Kidney (tissue), 22 donors: ENCODE data around the gene MS4A14. TPM values are rescaled to one million over a fixed set of nuclear protein-coding genes. Genes with fewer than 3 reads are reported as not detected.

Experiments
- DNase-seq, 5 donors: peaks; one replicate each; pipeline ENCODE4 v3.0.0-alpha.2; 2013 to 2020
- FAIRE-seq: peaks from 2 replicates; lab custom pipeline; 2012; peaks lifted over from hg19 to GRCh38; lab: Jason Lieb, UNC
- H3K27ac ChIP-seq, 2 donors: one replicate each; pipeline ENCODE4 v1.7.0; 2013; ENCODE audit warnings: low read depth in 2 of 2, low read length in 2 of 2, inconsistent platforms in 1 of 2
- H3K27me3 ChIP-seq: one replicate; pipeline ENCODE4 v1.7.1; 2013; ENCODE audit warnings: low read length, inconsistent platforms; ENCODE audit not compliant: control insufficient read depth, insufficient read depth
- H3K36me3 ChIP-seq, 3 donors: one replicate each; pipeline versions ENCODE4 v1.7.0 to v1.7.1; 2013; ENCODE audit warnings: low read length in 3 of 3, control low read depth in 1 of 3, inconsistent platforms in 1 of 3; ENCODE audit not compliant: insufficient read depth in 3 of 3, control insufficient read depth in 2 of 3
- H3K4me1 ChIP-seq, 3 donors: one replicate each; pipeline versions ENCODE4 v1.7.0 to v1.7.1; 2013; ENCODE audit warnings: low read length in 3 of 3, inconsistent platforms in 1 of 3, low read depth in 1 of 3; ENCODE audit not compliant: control insufficient read depth in 2 of 3, insufficient read depth in 2 of 3
- H3K4me3 ChIP-seq, 3 donors: one replicate each; pipeline versions ENCODE4 v1.7.0 to v1.8.1; 2013; ENCODE audit warnings: low read length in 3 of 3, control low read depth in 1 of 3, inconsistent platforms in 1 of 3
- H3K9ac ChIP-seq, 3 donors: one replicate each; pipeline versions ENCODE4 v1.7.0 to v1.7.1; 2013; ENCODE audit warnings: low read length in 3 of 3, control low read depth in 1 of 3, inconsistent platforms in 1 of 3
- H3K9me3 ChIP-seq, 3 donors: one replicate each; pipeline versions ENCODE4 v1.7.0 to v1.7.1; 2013; ENCODE audit warnings: low read length in 3 of 3, control low read depth in 1 of 3, inconsistent platforms in 1 of 3; ENCODE audit not compliant: control insufficient read depth in 2 of 3, insufficient read depth in 1 of 3
- CTCF ChIP-seq: IDR thresholded peaks from 3 replicates; pipeline ENCODE4 v1.5.1; 2012; ENCODE audit warnings: mild to moderate bottlenecking, moderate library complexity, borderline replicate concordance; ENCODE audit not compliant: insufficient read depth; ENCODE audit errors: extremely low read depth
- intact Hi-C: fragments of 100-400 bp; cut with DNase I; formaldehyde crosslinking; loops from one replicate; pipeline ENCODE4 v1.11.1; 2022
- long read RNA-seq, 10 donors: library from polyadenylated mRNA in 1 of 10; unstranded in 1 of 10; transcript quantifications; one replicate each; pipeline ENCODE4 v2.0.0 and lab custom pipeline, GENCODE V29; 2021 to 2026
- polyA plus RNA-seq: library from polyadenylated mRNA; stranded (reverse); fragments of 350-450 nt; fragmentation: Illumina TruSeq; extraction: RNeasy Lipid Tissue Mini Kit (QIAGEN cat#74804); gene quantifications from one replicate; pipeline ENCODE4 v1.2.3, GENCODE V29; 2014; ENCODE audit warnings: low read depth, low replicate concordance; ENCODE audit not compliant: insufficient read depth
- total RNA-seq: library from RNA; stranded (reverse); fragmentation: NEBNext Ultra II Directional; extraction: Animal tissue kit (Norgen Biotek cat#: 25700); gene quantifications from one replicate; pipeline ENCODE4 v1.2.1, GENCODE V29; 2021
- donor health status: control.
- donor health status: control.
- donor health status: control.
- donor health status: control.
- donor health status: control.
- donor health status: DM: yes; HTN: yes; CAD: no.
- donor health status: Normal renal cell carcinoma (clear cell type).

The MS4A14 gene
- 2.1 TPM for total RNA-seq
- polyA plus RNA-seq = 0.34 TPM
- long read RNA-seq, donor 1 = 0 reads
- long read RNA-seq, donor 2 = 0 reads
- long read RNA-seq, donor 3 = 0 reads
- long read RNA-seq, donor 4 = 0 reads
- long read RNA-seq, donor 5 = 0 reads
- long read RNA-seq, donor 6 = 0 reads
- long read RNA-seq, donor 7, partial matches to known transcripts = 0 of 2 reads
- long read RNA-seq, donor 7, other reads (novel, unspliced or antisense) = 2 of 2 reads
- long read RNA-seq, donor 8 = 0 reads
- long read RNA-seq, donor 9 = 0 reads
- long read RNA-seq, donor 10 = 0 reads

- Histone ChIP-seq H3K9ac (no peak within 1 kb of the TSS), H3K9me3 (no peaks in the 10 kb centered on the region), H3K4me1 (no peaks in the 10 kb centered on the region), H3K27ac (no peak within 1 kb of the TSS), H3K27me3 (no peaks in the 10 kb centered on the region), H3K4me3 (no peak within 1 kb of the TSS), H3K36me3 (no peaks in the 10 kb centered on the region)
- no peak for TF ChIP-seq CTCF
- intact Hi-C loops = no loop called here
- FAIRE-seq (no peak), DNase-seq (no peak)
Measured at GRCh38 chr11:60396382-60396781, at the start of gene MS4A14. MS4A14 (plus strand) TSS chr11:60396459; CDS start chr11:60396579, 120 bp downstream.

GRCh38 chr11:60347084-60347797 is 49.0 kb upstream of the MS4A14 start:
- Histone ChIP-seq H3K36me3 (no peaks in the 10 kb centered on the region), H3K9me3 (no peaks in the 10 kb centered on the region), H3K4me1 (no peaks in the 10 kb centered on the region), H3K27me3 (no peaks in the 10 kb centered on the region), H3K9ac (no peak overlapping the region), H3K4me3 (no peak overlapping the region), H3K27ac (no peak overlapping the region)
- intact Hi-C loops = no loop called here
- DNase-seq (no peak), FAIRE-seq (no peak)
- TF ChIP-seq CTCF = no peak

GRCh38 chr11:60348116-60348515 is 48.1 kb upstream of the MS4A14 start:
- no peak for TF ChIP-seq CTCF
- intact Hi-C loops = no loop called here
- H3K36me3 ChIP-seq = no peaks in the 10 kb centered on the region
- no peaks in the 10 kb centered on the region for H3K27me3 ChIP-seq
- H3K4me1 ChIP-seq = no peaks in the 10 kb centered on the region
- H3K27ac ChIP-seq = no peak overlapping the region
- DNase-seq (no peak), FAIRE-seq (no peak)
- no peak overlapping the region for H3K4me3 ChIP-seq
- H3K9ac ChIP-seq = no peak overlapping the region
- no peaks in the 10 kb centered on the region for H3K9me3 ChIP-seq
